HG03432 (cell line): Measurements from ENCODE around the gene SLC25A21.
"Not testable (repeated sequence)": the region's sequence is repeated elsewhere in the genome, so short reads cannot be mapped to it uniquely, and the experiment has no call there.

Source experiments
- ATAC-seq: cut with Tn5 transposase; IDR thresholded peaks from one replicate; pipeline ENCODE4 v1.9.1; 2021; ENCODE audit warnings: mild to moderate bottlenecking, moderate library complexity; ENCODE audit not compliant: unreplicated experiment

The SLC25A21 gene

GRCh38 chr14:36996857-36997590 is 175.4 kb downstream of the SLC25A21 start:
- ATAC-seq: no peak

GRCh38 chr14:36996133-36996856 is 176.1 kb downstream of the SLC25A21 start:
- no peak for ATAC-seq

- ATAC-seq: no peak
These were observed 182.6 kb downstream of the SLC25A21 start for GRCh38 chr14:36989806-36990205.

GRCh38 chr14:36988989-36989388 is 183.4 kb downstream of the SLC25A21 start:
- no peak for ATAC-seq

- no peak for ATAC-seq
These were observed 183.8 kb downstream of the SLC25A21 start for GRCh38 chr14:36988568-36988967.

GRCh38 chr14:36986407-36986806 is 186.0 kb downstream of the SLC25A21 start:
- no peak for ATAC-seq

GRCh38 chr14:36981832-36982529 is 190.4 kb downstream of the SLC25A21 start:
- no peak for ATAC-seq

- ATAC-seq: not testable (repeated sequence)
These were observed 192.0 kb downstream of the SLC25A21 start for GRCh38 chr14:36980413-36980812.

GRCh38 chr14:36979863-36980262 is 192.5 kb downstream of the SLC25A21 start:
- ATAC-seq: no peak

- no peak for ATAC-seq
These were observed 195.8 kb downstream of the SLC25A21 start for GRCh38 chr14:36976571-36977023.

- no peak for ATAC-seq
These were observed 196.6 kb downstream of the SLC25A21 start for GRCh38 chr14:36975834-36976233.

GRCh38 chr14:36974985-36975384 is 197.4 kb downstream of the SLC25A21 start:
- no peak for ATAC-seq

- ATAC-seq: no peak
These were observed 198.5 kb downstream of the SLC25A21 start for GRCh38 chr14:36973806-36974442.

GRCh38 chr14:36971263-36971855 is 201.0 kb downstream of the SLC25A21 start:
- no peak for ATAC-seq

- ATAC-seq: no peak
These were observed 204.4 kb downstream of the SLC25A21 start for GRCh38 chr14:36967892-36968555.

- ATAC-seq: no peak
These were observed 216.4 kb downstream of the SLC25A21 start for GRCh38 chr14:36955967-36956366.

- ATAC-seq: no peak
These were observed 217.0 kb downstream of the SLC25A21 start for GRCh38 chr14:36955376-36955775.

GRCh38 chr14:36952689-36953088 is 219.7 kb downstream of the SLC25A21 start:
- ATAC-seq: no peak

- no peak for ATAC-seq
These were observed 221.0 kb downstream of the SLC25A21 start for GRCh38 chr14:36951380-36951911.

GRCh38 chr14:36950812-36951211 is 221.6 kb downstream of the SLC25A21 start:
- no peak for ATAC-seq
